Upper lobe of right lung (tissue), 1 donor: ENCODE results near the gene VDAC2. TPM values are rescaled to one million over a fixed set of nuclear protein-coding genes. Genes with fewer than 3 reads are reported as not detected.
"Not testable (repeated sequence)": the region's sequence is repeated elsewhere in the genome, so short reads cannot be mapped to it uniquely, and the experiment has no call there.

ENCODE experiments used
- ATAC-seq: fragments of 200-7000 bp; cut with Tn5 transposase; one replicate; pipeline ENCODE4 v1.9.1; 2020; ENCODE audit warnings: mild to moderate bottlenecking, moderate library complexity
- DNase-seq: peaks from one replicate; pipeline ENCODE4 v3.0.0-alpha.2; 2020
- H3K27ac ChIP-seq: fragments of 200-600 bp; one replicate; pipeline ENCODE4 v1.8.0; 2022
- H3K27me3 ChIP-seq: fragments of 200-600 bp; one replicate; pipeline ENCODE4 v1.8.0; 2022; ENCODE audit warnings: mild to moderate bottlenecking
- H3K36me3 ChIP-seq: fragments of 200-600 bp; one replicate; pipeline ENCODE4 v1.8.0; 2022
- H3K4me1 ChIP-seq: fragments of 200-600 bp; one replicate; pipeline ENCODE4 v1.8.0; 2022
- H3K4me3 ChIP-seq: fragments of 200-600 bp; one replicate; pipeline ENCODE4 v1.8.0; 2022; ENCODE audit warnings: mild to moderate bottlenecking
- H3K9me3 ChIP-seq: fragments of 200-600 bp; one replicate; pipeline ENCODE4 v1.8.0; 2022
- CTCF ChIP-seq: fragments of 200-600 bp; IDR thresholded peaks from one replicate; pipeline ENCODE4 v1.8.0; 2022; ENCODE audit warnings: antibody characterized with exemption
- intact Hi-C: fragments of 100-400 bp; cut with DNase I; formaldehyde crosslinking; loops from one replicate; pipeline ENCODE4 v1.11.0; 2022
- total RNA-seq: library from RNA; stranded (reverse); fragmentation: NEBNext Ultra II Directional; extraction: Animal tissue kit (Norgen Biotek cat#: 25700); gene quantifications from one replicate; pipeline ENCODE4 v1.2.1, GENCODE V29; 2021
- donor health status: DM: no; HTN: yes; CAD: no; lungs with severe emphysema.

VDAC2 gene
- total RNA-seq, 1 donor from 2014 or later = 119 TPM

GRCh38 chr10:75209086-75209920 is 1.3 kb upstream of the VDAC2 start:
- no peaks in the 10 kb centered on the region for H3K27me3 ChIP-seq
- DNase-seq (no peak), ATAC-seq (no peak)
- intact Hi-C loops = no loop called here
- peaks cover 32% of the 10 kb centered on the region for H3K4me1 ChIP-seq
- H3K9me3 ChIP-seq = no peaks in the 10 kb centered on the region
- peak overlapping the region; percentile 99 for H3K27ac ChIP-seq
- H3K36me3 ChIP-seq = peaks cover 22% of the 10 kb centered on the region
- peak overlapping the region; percentile 98 for H3K4me3 ChIP-seq
- TF ChIP-seq CTCF = no peak

- H3K27me3 ChIP-seq = no peaks in the 10 kb centered on the region
- H3K36me3 ChIP-seq = peaks cover 28% of the 10 kb centered on the region
- no peak for TF ChIP-seq CTCF
- ATAC-seq (peak; percentile 81), DNase-seq (peak; percentile 89)
- no peaks in the 10 kb centered on the region for H3K9me3 ChIP-seq
- peak overlapping the region; percentile 99 for H3K27ac ChIP-seq
- intact Hi-C loops = no loop called here
- H3K4me1 ChIP-seq = peaks cover 37% of the 10 kb centered on the region
- peak overlapping the region; percentile 98 for H3K4me3 ChIP-seq
Measured at GRCh38 chr10:75209921-75210281, 695 bp upstream of the VDAC2 start.

- no peak for DNase-seq
- TF ChIP-seq CTCF = no peak
- peak; percentile 55 for ATAC-seq
- peak overlapping the region; percentile 98 for H3K4me3 ChIP-seq
- H3K4me1 ChIP-seq = peaks cover 42% of the 10 kb centered on the region
- peaks cover 41% of the 10 kb centered on the region for H3K36me3 ChIP-seq
- H3K9me3 ChIP-seq = no peaks in the 10 kb centered on the region
- peak overlapping the region; percentile 99 for H3K27ac ChIP-seq
- intact Hi-C loops = no loop called here
- H3K27me3 ChIP-seq = no peaks in the 10 kb centered on the region
Measured at GRCh38 chr10:75211007-75211691, 553 bp downstream of the VDAC2 start.

GRCh38 chr10:75212343-75212742 is 1.7 kb downstream of the VDAC2 start:
- intact Hi-C loops = no loop called here
- H3K9me3 ChIP-seq = no peaks in the 10 kb centered on the region
- peaks cover 49% of the 10 kb centered on the region for H3K4me1 ChIP-seq
- ATAC-seq (no peak), DNase-seq (no peak)
- peak overlapping the region; percentile 98 for H3K4me3 ChIP-seq
- H3K27me3 ChIP-seq = no peaks in the 10 kb centered on the region
- TF ChIP-seq CTCF = no peak
- H3K36me3 ChIP-seq = peaks cover 53% of the 10 kb centered on the region
- H3K27ac ChIP-seq = peak overlapping the region; percentile 99

GRCh38 chr10:75220274-75220673 is 9.7 kb downstream of the VDAC2 start:
- no peak overlapping the region for H3K4me3 ChIP-seq
- H3K9me3 ChIP-seq = no peaks in the 10 kb centered on the region
- peaks cover 34% of the 10 kb centered on the region for H3K4me1 ChIP-seq
- H3K27me3 ChIP-seq = no peaks in the 10 kb centered on the region
- no peak for DNase-seq
- H3K27ac ChIP-seq = no peak overlapping the region
- no peak for ATAC-seq
- no peak for TF ChIP-seq CTCF
- intact Hi-C loops = no loop called here
- H3K36me3 ChIP-seq = peaks cover 99% of the 10 kb centered on the region

- H3K9me3 ChIP-seq, H3K27me3 ChIP-seq, DNase-seq, intact Hi-C loops, H3K4me3 ChIP-seq, H3K27ac ChIP-seq, ATAC-seq: not testable (repeated sequence)
- Histone ChIP-seq H3K4me1 (peaks cover 37% of the 10 kb centered on the region), H3K36me3 (peaks cover 95% of the 10 kb centered on the region)
Measured at GRCh38 chr10:75221492-75221891, 10.9 kb downstream of the VDAC2 start.
